ENCODE results near the gene LEFTY1. TPM values are rescaled to one million over a fixed set of nuclear protein-coding genes. Genes with fewer than 3 reads are reported as not detected.

Gene LEFTY1
- total and polyA plus RNA-seq, 9 of the 15 experiments (the other 6 are each of a cell fraction or from before 2014, with no cell fraction given), result 0.07 to 0.24 (median 0.17) TPM; not detected in 5

GRCh38 chr1:225882694-225883615 lies 6.0 kb downstream of the LEFTY1 start (continued):
- no peak for TF ChIP-seq E4F1 (CRISPR knock-in tag; IDR thresholded peaks at IDR 0.05; ENCODE audit: borderline replicate concordance)
- no peak for TF ChIP-seq SREBF1 (IDR thresholded peaks at IDR 0.05; ENCODE audit: borderline replicate concordance, low read depth, low read length)
- TF ChIP-seq POLR2G (IDR thresholded peaks at IDR 0.05; ENCODE audit: low read depth, low read length), result peak; percentile 77
- TF ChIP-seq HMBOX1 (IDR thresholded peaks at IDR 0.05), result no peak
- TF ChIP-seq, protein P1, sequence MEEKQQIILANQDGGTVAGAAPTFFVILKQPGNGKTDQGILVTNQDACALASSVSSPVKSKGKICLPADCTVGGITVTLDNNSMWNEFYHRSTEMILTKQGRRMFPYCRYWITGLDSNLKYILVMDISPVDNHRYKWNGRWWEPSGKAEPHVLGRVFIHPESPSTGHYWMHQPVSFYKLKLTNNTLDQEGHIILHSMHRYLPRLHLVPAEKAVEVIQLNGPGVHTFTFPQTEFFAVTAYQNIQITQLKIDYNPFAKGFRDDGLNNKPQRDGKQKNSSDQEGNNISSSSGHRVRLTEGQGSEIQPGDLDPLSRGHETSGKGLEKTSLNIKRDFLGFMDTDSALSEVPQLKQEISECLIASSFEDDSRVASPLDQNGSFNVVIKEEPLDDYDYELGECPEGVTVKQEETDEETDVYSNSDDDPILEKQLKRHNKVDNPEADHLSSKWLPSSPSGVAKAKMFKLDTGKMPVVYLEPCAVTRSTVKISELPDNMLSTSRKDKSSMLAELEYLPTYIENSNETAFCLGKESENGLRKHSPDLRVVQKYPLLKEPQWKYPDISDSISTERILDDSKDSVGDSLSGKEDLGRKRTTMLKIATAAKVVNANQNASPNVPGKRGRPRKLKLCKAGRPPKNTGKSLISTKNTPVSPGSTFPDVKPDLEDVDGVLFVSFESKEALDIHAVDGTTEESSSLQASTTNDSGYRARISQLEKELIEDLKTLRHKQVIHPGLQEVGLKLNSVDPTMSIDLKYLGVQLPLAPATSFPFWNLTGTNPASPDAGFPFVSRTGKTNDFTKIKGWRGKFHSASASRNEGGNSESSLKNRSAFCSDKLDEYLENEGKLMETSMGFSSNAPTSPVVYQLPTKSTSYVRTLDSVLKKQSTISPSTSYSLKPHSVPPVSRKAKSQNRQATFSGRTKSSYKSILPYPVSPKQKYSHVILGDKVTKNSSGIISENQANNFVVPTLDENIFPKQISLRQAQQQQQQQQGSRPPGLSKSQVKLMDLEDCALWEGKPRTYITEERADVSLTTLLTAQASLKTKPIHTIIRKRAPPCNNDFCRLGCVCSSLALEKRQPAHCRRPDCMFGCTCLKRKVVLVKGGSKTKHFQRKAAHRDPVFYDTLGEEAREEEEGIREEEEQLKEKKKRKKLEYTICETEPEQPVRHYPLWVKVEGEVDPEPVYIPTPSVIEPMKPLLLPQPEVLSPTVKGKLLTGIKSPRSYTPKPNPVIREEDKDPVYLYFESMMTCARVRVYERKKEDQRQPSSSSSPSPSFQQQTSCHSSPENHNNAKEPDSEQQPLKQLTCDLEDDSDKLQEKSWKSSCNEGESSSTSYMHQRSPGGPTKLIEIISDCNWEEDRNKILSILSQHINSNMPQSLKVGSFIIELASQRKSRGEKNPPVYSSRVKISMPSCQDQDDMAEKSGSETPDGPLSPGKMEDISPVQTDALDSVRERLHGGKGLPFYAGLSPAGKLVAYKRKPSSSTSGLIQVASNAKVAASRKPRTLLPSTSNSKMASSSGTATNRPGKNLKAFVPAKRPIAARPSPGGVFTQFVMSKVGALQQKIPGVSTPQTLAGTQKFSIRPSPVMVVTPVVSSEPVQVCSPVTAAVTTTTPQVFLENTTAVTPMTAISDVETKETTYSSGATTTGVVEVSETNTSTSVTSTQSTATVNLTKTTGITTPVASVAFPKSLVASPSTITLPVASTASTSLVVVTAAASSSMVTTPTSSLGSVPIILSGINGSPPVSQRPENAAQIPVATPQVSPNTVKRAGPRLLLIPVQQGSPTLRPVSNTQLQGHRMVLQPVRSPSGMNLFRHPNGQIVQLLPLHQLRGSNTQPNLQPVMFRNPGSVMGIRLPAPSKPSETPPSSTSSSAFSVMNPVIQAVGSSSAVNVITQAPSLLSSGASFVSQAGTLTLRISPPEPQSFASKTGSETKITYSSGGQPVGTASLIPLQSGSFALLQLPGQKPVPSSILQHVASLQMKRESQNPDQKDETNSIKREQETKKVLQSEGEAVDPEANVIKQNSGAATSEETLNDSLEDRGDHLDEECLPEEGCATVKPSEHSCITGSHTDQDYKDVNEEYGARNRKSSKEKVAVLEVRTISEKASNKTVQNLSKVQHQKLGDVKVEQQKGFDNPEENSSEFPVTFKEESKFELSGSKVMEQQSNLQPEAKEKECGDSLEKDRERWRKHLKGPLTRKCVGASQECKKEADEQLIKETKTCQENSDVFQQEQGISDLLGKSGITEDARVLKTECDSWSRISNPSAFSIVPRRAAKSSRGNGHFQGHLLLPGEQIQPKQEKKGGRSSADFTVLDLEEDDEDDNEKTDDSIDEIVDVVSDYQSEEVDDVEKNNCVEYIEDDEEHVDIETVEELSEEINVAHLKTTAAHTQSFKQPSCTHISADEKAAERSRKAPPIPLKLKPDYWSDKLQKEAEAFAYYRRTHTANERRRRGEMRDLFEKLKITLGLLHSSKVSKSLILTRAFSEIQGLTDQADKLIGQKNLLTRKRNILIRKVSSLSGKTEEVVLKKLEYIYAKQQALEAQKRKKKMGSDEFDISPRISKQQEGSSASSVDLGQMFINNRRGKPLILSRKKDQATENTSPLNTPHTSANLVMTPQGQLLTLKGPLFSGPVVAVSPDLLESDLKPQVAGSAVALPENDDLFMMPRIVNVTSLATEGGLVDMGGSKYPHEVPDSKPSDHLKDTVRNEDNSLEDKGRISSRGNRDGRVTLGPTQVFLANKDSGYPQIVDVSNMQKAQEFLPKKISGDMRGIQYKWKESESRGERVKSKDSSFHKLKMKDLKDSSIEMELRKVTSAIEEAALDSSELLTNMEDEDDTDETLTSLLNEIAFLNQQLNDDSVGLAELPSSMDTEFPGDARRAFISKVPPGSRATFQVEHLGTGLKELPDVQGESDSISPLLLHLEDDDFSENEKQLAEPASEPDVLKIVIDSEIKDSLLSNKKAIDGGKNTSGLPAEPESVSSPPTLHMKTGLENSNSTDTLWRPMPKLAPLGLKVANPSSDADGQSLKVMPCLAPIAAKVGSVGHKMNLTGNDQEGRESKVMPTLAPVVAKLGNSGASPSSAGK (IDR thresholded peaks at IDR 0.05), result peak; percentile 42; the same call in 1 of the 2 replicates
- TF ChIP-seq ZFPM2 (CRISPR knock-in tag; IDR thresholded peaks at IDR 0.05), result 0 out of 2 replicates have a peak, but pooled peaks have one; percentile 16
- TF ChIP-seq ZNF263 (CRISPR knock-in tag; IDR thresholded peaks at IDR 0.05; ENCODE audit: borderline replicate concordance), result no peak; the same call in none of the 2 replicates
- 0 out of 2 replicates have a peak, but pooled peaks have one; percentile 3 for TF ChIP-seq ARID1B (IDR thresholded peaks at IDR 0.05)
- TF ChIP-seq KDM1A (IDR thresholded peaks at IDR 0.05), result 0 out of 4 replicates have a peak, but pooled peaks of 1 of the 2 experiments have one; percentile 17

Data from K562 (cell line).